ENCODE measurements around the gene SLC9A9.

SLC9A9 gene

GRCh38 chr3:143419611-143420010 lies 428.7 kb downstream of the SLC9A9 start:
- no peak for ATAC-seq
- no peak for TF ChIP-seq CSDC2 (CRISPR knock-in tag; IDR thresholded peaks at IDR 0.05)

GRCh38 chr3:143418391-143418790 lies 429.9 kb downstream of the SLC9A9 start:
- TF ChIP-seq CSDC2 (CRISPR knock-in tag; IDR thresholded peaks at IDR 0.05) = no peak
- no peak for TF ChIP-seq POU6F1 (CRISPR knock-in tag; IDR thresholded peaks at IDR 0.05; ENCODE audit: borderline replicate concordance, low read depth)
- no peak for TF ChIP-seq ZNF70 (CRISPR knock-in tag; IDR thresholded peaks at IDR 0.05)
- no peak for TF ChIP-seq ZNF8 (CRISPR knock-in tag; IDR thresholded peaks at IDR 0.05)
- TF ChIP-seq BACH2 (CRISPR knock-in tag; IDR thresholded peaks at IDR 0.05; ENCODE audit: borderline replicate concordance) = no peak
- no peak for TF ChIP-seq TCF4 (CRISPR knock-in tag; IDR thresholded peaks at IDR 0.05; ENCODE audit: borderline replicate concordance)
- no peak for TF ChIP-seq CSRNP3 (CRISPR knock-in tag; IDR thresholded peaks at IDR 0.05)
- TF ChIP-seq OSR1 (CRISPR knock-in tag; IDR thresholded peaks at IDR 0.05) = no peak
- TF ChIP-seq ZNF565 (CRISPR knock-in tag; conservative IDR thresholded peaks at IDR 0.05; ENCODE audit: low read depth) = no peak
- TF ChIP-seq ARNTL (CRISPR knock-in tag; IDR thresholded peaks at IDR 0.05; ENCODE audit: borderline replicate concordance, low read depth) = no peak
- TF ChIP-seq PATZ1 (CRISPR knock-in tag; IDR thresholded peaks at IDR 0.05; ENCODE audit: borderline replicate concordance) = no peak
- no peak for TF ChIP-seq ISL1 (CRISPR knock-in tag; IDR thresholded peaks at IDR 0.05)
- no peak for TF ChIP-seq SNAI2 (CRISPR knock-in tag; IDR thresholded peaks at IDR 0.05)
- no peak for TF ChIP-seq ZFP30 (CRISPR knock-in tag; IDR thresholded peaks at IDR 0.05)
- TF ChIP-seq ZC3H10 (CRISPR knock-in tag; IDR thresholded peaks at IDR 0.05) = no peak
- no peak for TF ChIP-seq PPARA (CRISPR knock-in tag; IDR thresholded peaks at IDR 0.05; ENCODE audit: borderline replicate concordance)
- TF ChIP-seq TOX (CRISPR knock-in tag; IDR thresholded peaks at IDR 0.05; ENCODE audit: borderline replicate concordance) = no peak
- TF ChIP-seq CREB5 (CRISPR knock-in tag; IDR thresholded peaks at IDR 0.05; ENCODE audit: low read depth) = no peak
- no peak for TF ChIP-seq ESRRG (CRISPR knock-in tag; IDR thresholded peaks at IDR 0.05)
- ATAC-seq = no peak

GRCh38 chr3:143416229-143416628 lies 432.0 kb downstream of the SLC9A9 start:
- no peak for ATAC-seq
- TF ChIP-seq ISL1 (CRISPR knock-in tag; IDR thresholded peaks at IDR 0.05) (no peak), CREB5 (CRISPR knock-in tag; IDR thresholded peaks at IDR 0.05; ENCODE audit: low read depth) (no peak), ESRRG (CRISPR knock-in tag; IDR thresholded peaks at IDR 0.05) (no peak), ZNF565 (CRISPR knock-in tag; conservative IDR thresholded peaks at IDR 0.05; ENCODE audit: low read depth) (no peak), GLIS3 (CRISPR knock-in tag; IDR thresholded peaks at IDR 0.05) (no peak), CSDC2 (CRISPR knock-in tag; IDR thresholded peaks at IDR 0.05) (no peak), TSHZ2 (CRISPR knock-in tag; IDR thresholded peaks at IDR 0.05) (no peak), ARNTL (CRISPR knock-in tag; IDR thresholded peaks at IDR 0.05; ENCODE audit: borderline replicate concordance, low read depth) (no peak), ZFP30 (CRISPR knock-in tag; IDR thresholded peaks at IDR 0.05) (no peak), TOX (CRISPR knock-in tag; IDR thresholded peaks at IDR 0.05; ENCODE audit: borderline replicate concordance) (no peak), ZNF8 (CRISPR knock-in tag; IDR thresholded peaks at IDR 0.05) (no peak), BACH2 (CRISPR knock-in tag; IDR thresholded peaks at IDR 0.05; ENCODE audit: borderline replicate concordance) (no peak), PATZ1 (CRISPR knock-in tag; IDR thresholded peaks at IDR 0.05; ENCODE audit: borderline replicate concordance) (no peak), ZC3H10 (CRISPR knock-in tag; IDR thresholded peaks at IDR 0.05) (no peak), CSRNP3 (CRISPR knock-in tag; IDR thresholded peaks at IDR 0.05) (no peak), TCF4 (CRISPR knock-in tag; IDR thresholded peaks at IDR 0.05; ENCODE audit: borderline replicate concordance) (no peak)
